SK-N-SH treated with all-trans-retinoic acid at 6 μM for 48 hours (cell line): ENCODE results near the gene PADI2.

Source experiments
- ATAC-seq: fragments of 200-7000 bp; cut with Tn5 transposase; 3 replicates; pipeline ENCODE4 v1.9.1; 2020; ENCODE audit warnings: mild to moderate bottlenecking, moderate library complexity
- ARNTL ChIP-seq: fragments of 450-650 bp; formaldehyde crosslinking; IDR thresholded peaks from 2 replicates; pipeline ENCODE4 v1.5.0; 2020; ENCODE audit warnings: low read depth, mild to moderate bottlenecking, moderate library complexity, borderline replicate concordance
- BACH2 ChIP-seq: fragments of 250-450 bp; sonication (Bioruptor Pico); IDR thresholded peaks from 2 replicates; pipeline ENCODE4 v1.9.0; 2021; ENCODE audit warnings: mild to moderate bottlenecking, borderline replicate concordance
- CREB5 ChIP-seq: fragments of 250-450 bp; sonication (Bioruptor Pico); IDR thresholded peaks from 2 replicates; pipeline ENCODE4 v1.5.1; 2020; ENCODE audit warnings: low read depth, mild to moderate bottlenecking, moderate library complexity
- CSDC2 ChIP-seq: fragments of 250-450 bp; sonication (Bioruptor Pico); IDR thresholded peaks from 2 replicates; pipeline ENCODE4 v1.5.0; 2020; ENCODE audit warnings: mild to moderate bottlenecking, moderate library complexity
- ESRRG ChIP-seq: fragments of 250-450 bp; sonication (Bioruptor Pico); IDR thresholded peaks from 2 replicates; pipeline ENCODE4 v1.6.1; 2021; ENCODE audit warnings: mild to moderate bottlenecking
- GLIS3 ChIP-seq: fragments of 250-450 bp; sonication (Bioruptor Pico); IDR thresholded peaks from 2 replicates; pipeline ENCODE4 v1.5.0; 2020; ENCODE audit warnings: mild to moderate bottlenecking, moderate library complexity
- ISL1 ChIP-seq: fragments of 250-450 bp; sonication (Bioruptor Pico); IDR thresholded peaks from 2 replicates; pipeline ENCODE4 v2.1.2; 2022; ENCODE audit warnings: mild to moderate bottlenecking, moderate library complexity
- OSR1 ChIP-seq: fragments of 250-450 bp; sonication (Bioruptor Pico); IDR thresholded peaks from 2 replicates; pipeline ENCODE4 v1.8.0; 2022; ENCODE audit warnings: moderate library complexity, mild to moderate bottlenecking, inconsistent platforms
- POU6F1 ChIP-seq: fragments of 250-450 bp; sonication (Bioruptor Pico); IDR thresholded peaks from 2 replicates; pipeline ENCODE4 v1.8.0; 2021; ENCODE audit warnings: low read depth, mild to moderate bottlenecking, moderate library complexity, borderline replicate concordance
- PPARA ChIP-seq: fragments of 250-450 bp; sonication (Bioruptor Pico); IDR thresholded peaks from 2 replicates; pipeline ENCODE4 v1.5.0; 2020; ENCODE audit warnings: mild to moderate bottlenecking, borderline replicate concordance
- RARB ChIP-seq: fragments of 250-450 bp; sonication (Bioruptor Pico); IDR thresholded peaks from 2 replicates; pipeline ENCODE4 v1.8.0; 2021; ENCODE audit warnings: mild to moderate bottlenecking, moderate library complexity
- SNAI2 ChIP-seq: fragments of 250-450 bp; sonication (Bioruptor Pico); IDR thresholded peaks from 2 replicates; pipeline ENCODE4 v1.5.0; 2020; ENCODE audit warnings: mild to moderate bottlenecking, moderate library complexity
- TCF4 ChIP-seq: fragments of 250-450 bp; sonication (Bioruptor Pico); IDR thresholded peaks from 2 replicates; pipeline ENCODE4 v1.8.0; 2021; ENCODE audit warnings: mild to moderate bottlenecking, moderate library complexity, borderline replicate concordance
- TOX ChIP-seq: fragments of 250-450 bp; sonication (Bioruptor Pico); IDR thresholded peaks from 2 replicates; pipeline ENCODE4 v1.8.0; 2021; ENCODE audit warnings: mild to moderate bottlenecking, moderate library complexity, borderline replicate concordance
- TSHZ2 ChIP-seq: fragments of 250-450 bp; sonication (Bioruptor Pico); IDR thresholded peaks from 2 replicates; pipeline ENCODE4 v1.5.0; 2020; ENCODE audit warnings: mild to moderate bottlenecking, moderate library complexity
- ZC3H10 ChIP-seq: fragments of 250-450 bp; sonication (Bioruptor Pico); IDR thresholded peaks from 2 replicates; pipeline ENCODE4 v1.5.1; 2021; ENCODE audit warnings: mild to moderate bottlenecking, moderate library complexity
- ZFP3 ChIP-seq: fragments of 250-450 bp; sonication (Bioruptor Pico); IDR thresholded peaks from 2 replicates; pipeline ENCODE4 v1.5.0; 2020; ENCODE audit warnings: mild to moderate bottlenecking, moderate library complexity
- ZFP30 ChIP-seq: fragments of 450-650 bp; formaldehyde crosslinking; IDR thresholded peaks from 2 replicates; pipeline ENCODE4 v1.5.0; 2022; ENCODE audit warnings: mild to moderate bottlenecking, moderate library complexity
- ZNF565 ChIP-seq: fragments of 450-650 bp; formaldehyde crosslinking; conservative IDR thresholded peaks from 2 replicates; pipeline ENCODE4 v1.5.0; 2020; ENCODE audit warnings: low read depth, mild to moderate bottlenecking, moderate library complexity
- ZNF70 ChIP-seq: fragments of 450-650 bp; formaldehyde crosslinking; IDR thresholded peaks from 2 replicates; pipeline ENCODE4 v1.5.0; 2020; ENCODE audit warnings: mild to moderate bottlenecking, moderate library complexity
- ZNF8 ChIP-seq: fragments of 450-650 bp; formaldehyde crosslinking; IDR thresholded peaks from 2 replicates; pipeline ENCODE4 v1.5.0; 2020; ENCODE audit warnings: mild to moderate bottlenecking, moderate library complexity
- TF ChIP-seq, protein P1 (sequence below): fragments of 250-450 bp; sonication (Bioruptor Pico); IDR thresholded peaks from 2 replicates; pipeline ENCODE4 v1.8.0; 2020; ENCODE audit warnings: mild to moderate bottlenecking, moderate library complexity, borderline replicate concordance
- TF ChIP-seq, protein P2 (sequence below): fragments of 250-450 bp; sonication (Bioruptor Pico); IDR thresholded peaks from 2 replicates; pipeline ENCODE4 v1.5.1; 2021; ENCODE audit warnings: mild to moderate bottlenecking, moderate library complexity

PADI2 gene

DNA sequence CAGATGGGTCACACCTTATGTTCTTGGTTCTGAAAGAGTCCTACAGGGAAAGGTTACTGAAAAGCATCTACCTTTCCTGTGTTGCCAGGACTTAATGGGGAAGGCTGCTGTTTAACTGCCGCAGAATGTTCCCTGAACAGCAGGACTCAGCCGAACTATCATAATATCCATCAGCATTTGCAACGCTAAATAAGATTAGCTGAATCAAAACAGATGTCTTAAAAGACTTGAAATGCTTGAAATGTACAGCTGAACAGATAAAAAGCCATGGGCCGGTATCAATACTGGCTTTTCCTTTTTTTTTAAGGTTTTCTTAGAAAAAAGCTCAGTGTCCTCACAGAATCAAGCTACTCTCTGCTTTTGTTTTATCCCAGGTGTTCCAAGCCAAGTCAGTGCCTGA, 87.8 kb downstream of the PADI2 start:
- ATAC-seq, result peak; percentile 80
- TF ChIP-seq ZFP3 (no peak), OSR1 (no peak), BACH2 (no peak), TCF4 (peak; percentile 96), ZNF565 (CRISPR knock-in tag) (no peak), PPARA (CRISPR knock-in tag) (no peak), ZFP30 (CRISPR knock-in tag) (no peak), ZC3H10 (CRISPR knock-in tag) (no peak), RARB (CRISPR knock-in tag) (no peak), ESRRG (CRISPR knock-in tag) (no peak), ARNTL (CRISPR knock-in tag) (no peak), CSDC2 (CRISPR knock-in tag) (no peak), TOX (CRISPR knock-in tag) (no peak), GLIS3 (CRISPR knock-in tag) (no peak), TSHZ2 (CRISPR knock-in tag) (peak; percentile 79; the same call in 1 of the 2 replicates), SNAI2 (no peak), ZNF70 (CRISPR knock-in tag) (no peak), CREB5 (CRISPR knock-in tag) (no peak), ISL1 (peak; percentile 39; the same call in 1 of the 2 replicates), ZNF8 (CRISPR knock-in tag) (no peak), POU6F1 (no peak)
- TF ChIP-seq, protein P1, sequence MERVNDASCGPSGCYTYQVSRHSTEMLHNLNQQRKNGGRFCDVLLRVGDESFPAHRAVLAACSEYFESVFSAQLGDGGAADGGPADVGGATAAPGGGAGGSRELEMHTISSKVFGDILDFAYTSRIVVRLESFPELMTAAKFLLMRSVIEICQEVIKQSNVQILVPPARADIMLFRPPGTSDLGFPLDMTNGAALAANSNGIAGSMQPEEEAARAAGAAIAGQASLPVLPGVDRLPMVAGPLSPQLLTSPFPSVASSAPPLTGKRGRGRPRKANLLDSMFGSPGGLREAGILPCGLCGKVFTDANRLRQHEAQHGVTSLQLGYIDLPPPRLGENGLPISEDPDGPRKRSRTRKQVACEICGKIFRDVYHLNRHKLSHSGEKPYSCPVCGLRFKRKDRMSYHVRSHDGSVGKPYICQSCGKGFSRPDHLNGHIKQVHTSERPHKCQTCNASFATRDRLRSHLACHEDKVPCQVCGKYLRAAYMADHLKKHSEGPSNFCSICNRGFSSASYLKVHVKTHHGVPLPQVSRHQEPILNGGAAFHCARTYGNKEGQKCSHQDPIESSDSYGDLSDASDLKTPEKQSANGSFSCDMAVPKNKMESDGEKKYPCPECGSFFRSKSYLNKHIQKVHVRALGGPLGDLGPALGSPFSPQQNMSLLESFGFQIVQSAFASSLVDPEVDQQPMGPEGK (CRISPR knock-in tag), result no peak
- TF ChIP-seq, protein P2, sequence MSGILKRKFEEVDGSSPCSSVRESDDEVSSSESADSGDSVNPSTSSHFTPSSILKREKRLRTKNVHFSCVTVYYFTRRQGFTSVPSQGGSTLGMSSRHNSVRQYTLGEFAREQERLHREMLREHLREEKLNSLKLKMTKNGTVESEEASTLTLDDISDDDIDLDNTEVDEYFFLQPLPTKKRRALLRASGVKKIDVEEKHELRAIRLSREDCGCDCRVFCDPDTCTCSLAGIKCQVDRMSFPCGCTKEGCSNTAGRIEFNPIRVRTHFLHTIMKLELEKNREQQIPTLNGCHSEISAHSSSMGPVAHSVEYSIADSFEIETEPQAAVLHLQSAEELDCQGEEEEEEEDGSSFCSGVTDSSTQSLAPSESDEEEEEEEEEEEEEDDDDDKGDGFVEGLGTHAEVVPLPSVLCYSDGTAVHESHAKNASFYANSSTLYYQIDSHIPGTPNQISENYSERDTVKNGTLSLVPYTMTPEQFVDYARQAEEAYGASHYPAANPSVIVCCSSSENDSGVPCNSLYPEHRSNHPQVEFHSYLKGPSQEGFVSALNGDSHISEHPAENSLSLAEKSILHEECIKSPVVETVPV, result 0 out of 2 replicates have a peak, but pooled peaks have one; percentile 22

DNA sequence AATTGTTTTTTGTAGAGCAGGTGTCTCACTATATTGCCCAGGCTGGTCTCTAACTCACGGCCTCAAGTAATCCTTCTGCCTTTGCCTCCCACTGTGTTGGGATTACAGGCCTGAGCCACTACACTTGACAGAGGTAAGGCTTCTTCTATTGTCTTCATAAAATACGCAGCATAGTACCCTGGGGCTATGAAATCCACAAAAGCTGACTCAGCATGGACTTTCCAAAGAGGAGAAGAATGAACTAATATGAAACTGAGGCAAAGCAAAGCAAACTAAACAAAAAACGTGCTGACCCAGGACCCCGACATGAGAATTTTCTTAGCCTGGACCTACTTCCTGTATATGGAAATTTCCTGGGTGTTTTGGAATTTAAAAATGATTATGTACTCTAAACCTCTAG, 89.0 kb downstream of the PADI2 start:
- ATAC-seq, result no peak
- TF ChIP-seq ZFP30 (CRISPR knock-in tag), result no peak
- TF ChIP-seq POU6F1, result no peak
- TF ChIP-seq OSR1, result no peak
- TF ChIP-seq, protein P1 (CRISPR knock-in tag), result no peak
- no peak for TF ChIP-seq RARB (CRISPR knock-in tag)
- no peak for TF ChIP-seq TOX (CRISPR knock-in tag)
- TF ChIP-seq, protein P2, result no peak
- TF ChIP-seq ZNF8 (CRISPR knock-in tag), result no peak
- TF ChIP-seq ESRRG (CRISPR knock-in tag), result no peak
- no peak for TF ChIP-seq ARNTL (CRISPR knock-in tag)
- TF ChIP-seq ZNF70 (CRISPR knock-in tag), result no peak
- TF ChIP-seq ZC3H10 (CRISPR knock-in tag), result no peak
- TF ChIP-seq CREB5 (CRISPR knock-in tag), result no peak
- TF ChIP-seq SNAI2, result no peak
- no peak for TF ChIP-seq ISL1
- no peak for TF ChIP-seq TCF4
- no peak for TF ChIP-seq PPARA (CRISPR knock-in tag)
